ENCODE data around the gene PCCA. TPM values are rescaled to one million over a fixed set of nuclear protein-coding genes. Genes with fewer than 3 reads are reported as not detected.

The PCCA gene
- total and polyA plus RNA-seq, 2 experiments from 2014 or later = 41.9 to 46.6 TPM

- TF ChIP-seq, protein P1, sequence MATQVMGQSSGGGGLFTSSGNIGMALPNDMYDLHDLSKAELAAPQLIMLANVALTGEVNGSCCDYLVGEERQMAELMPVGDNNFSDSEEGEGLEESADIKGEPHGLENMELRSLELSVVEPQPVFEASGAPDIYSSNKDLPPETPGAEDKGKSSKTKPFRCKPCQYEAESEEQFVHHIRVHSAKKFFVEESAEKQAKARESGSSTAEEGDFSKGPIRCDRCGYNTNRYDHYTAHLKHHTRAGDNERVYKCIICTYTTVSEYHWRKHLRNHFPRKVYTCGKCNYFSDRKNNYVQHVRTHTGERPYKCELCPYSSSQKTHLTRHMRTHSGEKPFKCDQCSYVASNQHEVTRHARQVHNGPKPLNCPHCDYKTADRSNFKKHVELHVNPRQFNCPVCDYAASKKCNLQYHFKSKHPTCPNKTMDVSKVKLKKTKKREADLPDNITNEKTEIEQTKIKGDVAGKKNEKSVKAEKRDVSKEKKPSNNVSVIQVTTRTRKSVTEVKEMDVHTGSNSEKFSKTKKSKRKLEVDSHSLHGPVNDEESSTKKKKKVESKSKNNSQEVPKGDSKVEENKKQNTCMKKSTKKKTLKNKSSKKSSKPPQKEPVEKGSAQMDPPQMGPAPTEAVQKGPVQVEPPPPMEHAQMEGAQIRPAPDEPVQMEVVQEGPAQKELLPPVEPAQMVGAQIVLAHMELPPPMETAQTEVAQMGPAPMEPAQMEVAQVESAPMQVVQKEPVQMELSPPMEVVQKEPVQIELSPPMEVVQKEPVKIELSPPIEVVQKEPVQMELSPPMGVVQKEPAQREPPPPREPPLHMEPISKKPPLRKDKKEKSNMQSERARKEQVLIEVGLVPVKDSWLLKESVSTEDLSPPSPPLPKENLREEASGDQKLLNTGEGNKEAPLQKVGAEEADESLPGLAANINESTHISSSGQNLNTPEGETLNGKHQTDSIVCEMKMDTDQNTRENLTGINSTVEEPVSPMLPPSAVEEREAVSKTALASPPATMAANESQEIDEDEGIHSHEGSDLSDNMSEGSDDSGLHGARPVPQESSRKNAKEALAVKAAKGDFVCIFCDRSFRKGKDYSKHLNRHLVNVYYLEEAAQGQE (IDR thresholded peaks at IDR 0.05; ENCODE audit: unreplicated experiment) = no peak
- TF ChIP-seq POLR2AphosphoS5 (IDR thresholded peaks at IDR 0.05; ENCODE audit: low read depth) (no peak), ZNF114 (CRISPR knock-in tag; IDR thresholded peaks at IDR 0.05) (no peak), EZH2phosphoT487 (IDR thresholded peaks at IDR 0.05; ENCODE audit: unreplicated experiment) (no peak)
- TF ChIP-seq, protein P2, sequence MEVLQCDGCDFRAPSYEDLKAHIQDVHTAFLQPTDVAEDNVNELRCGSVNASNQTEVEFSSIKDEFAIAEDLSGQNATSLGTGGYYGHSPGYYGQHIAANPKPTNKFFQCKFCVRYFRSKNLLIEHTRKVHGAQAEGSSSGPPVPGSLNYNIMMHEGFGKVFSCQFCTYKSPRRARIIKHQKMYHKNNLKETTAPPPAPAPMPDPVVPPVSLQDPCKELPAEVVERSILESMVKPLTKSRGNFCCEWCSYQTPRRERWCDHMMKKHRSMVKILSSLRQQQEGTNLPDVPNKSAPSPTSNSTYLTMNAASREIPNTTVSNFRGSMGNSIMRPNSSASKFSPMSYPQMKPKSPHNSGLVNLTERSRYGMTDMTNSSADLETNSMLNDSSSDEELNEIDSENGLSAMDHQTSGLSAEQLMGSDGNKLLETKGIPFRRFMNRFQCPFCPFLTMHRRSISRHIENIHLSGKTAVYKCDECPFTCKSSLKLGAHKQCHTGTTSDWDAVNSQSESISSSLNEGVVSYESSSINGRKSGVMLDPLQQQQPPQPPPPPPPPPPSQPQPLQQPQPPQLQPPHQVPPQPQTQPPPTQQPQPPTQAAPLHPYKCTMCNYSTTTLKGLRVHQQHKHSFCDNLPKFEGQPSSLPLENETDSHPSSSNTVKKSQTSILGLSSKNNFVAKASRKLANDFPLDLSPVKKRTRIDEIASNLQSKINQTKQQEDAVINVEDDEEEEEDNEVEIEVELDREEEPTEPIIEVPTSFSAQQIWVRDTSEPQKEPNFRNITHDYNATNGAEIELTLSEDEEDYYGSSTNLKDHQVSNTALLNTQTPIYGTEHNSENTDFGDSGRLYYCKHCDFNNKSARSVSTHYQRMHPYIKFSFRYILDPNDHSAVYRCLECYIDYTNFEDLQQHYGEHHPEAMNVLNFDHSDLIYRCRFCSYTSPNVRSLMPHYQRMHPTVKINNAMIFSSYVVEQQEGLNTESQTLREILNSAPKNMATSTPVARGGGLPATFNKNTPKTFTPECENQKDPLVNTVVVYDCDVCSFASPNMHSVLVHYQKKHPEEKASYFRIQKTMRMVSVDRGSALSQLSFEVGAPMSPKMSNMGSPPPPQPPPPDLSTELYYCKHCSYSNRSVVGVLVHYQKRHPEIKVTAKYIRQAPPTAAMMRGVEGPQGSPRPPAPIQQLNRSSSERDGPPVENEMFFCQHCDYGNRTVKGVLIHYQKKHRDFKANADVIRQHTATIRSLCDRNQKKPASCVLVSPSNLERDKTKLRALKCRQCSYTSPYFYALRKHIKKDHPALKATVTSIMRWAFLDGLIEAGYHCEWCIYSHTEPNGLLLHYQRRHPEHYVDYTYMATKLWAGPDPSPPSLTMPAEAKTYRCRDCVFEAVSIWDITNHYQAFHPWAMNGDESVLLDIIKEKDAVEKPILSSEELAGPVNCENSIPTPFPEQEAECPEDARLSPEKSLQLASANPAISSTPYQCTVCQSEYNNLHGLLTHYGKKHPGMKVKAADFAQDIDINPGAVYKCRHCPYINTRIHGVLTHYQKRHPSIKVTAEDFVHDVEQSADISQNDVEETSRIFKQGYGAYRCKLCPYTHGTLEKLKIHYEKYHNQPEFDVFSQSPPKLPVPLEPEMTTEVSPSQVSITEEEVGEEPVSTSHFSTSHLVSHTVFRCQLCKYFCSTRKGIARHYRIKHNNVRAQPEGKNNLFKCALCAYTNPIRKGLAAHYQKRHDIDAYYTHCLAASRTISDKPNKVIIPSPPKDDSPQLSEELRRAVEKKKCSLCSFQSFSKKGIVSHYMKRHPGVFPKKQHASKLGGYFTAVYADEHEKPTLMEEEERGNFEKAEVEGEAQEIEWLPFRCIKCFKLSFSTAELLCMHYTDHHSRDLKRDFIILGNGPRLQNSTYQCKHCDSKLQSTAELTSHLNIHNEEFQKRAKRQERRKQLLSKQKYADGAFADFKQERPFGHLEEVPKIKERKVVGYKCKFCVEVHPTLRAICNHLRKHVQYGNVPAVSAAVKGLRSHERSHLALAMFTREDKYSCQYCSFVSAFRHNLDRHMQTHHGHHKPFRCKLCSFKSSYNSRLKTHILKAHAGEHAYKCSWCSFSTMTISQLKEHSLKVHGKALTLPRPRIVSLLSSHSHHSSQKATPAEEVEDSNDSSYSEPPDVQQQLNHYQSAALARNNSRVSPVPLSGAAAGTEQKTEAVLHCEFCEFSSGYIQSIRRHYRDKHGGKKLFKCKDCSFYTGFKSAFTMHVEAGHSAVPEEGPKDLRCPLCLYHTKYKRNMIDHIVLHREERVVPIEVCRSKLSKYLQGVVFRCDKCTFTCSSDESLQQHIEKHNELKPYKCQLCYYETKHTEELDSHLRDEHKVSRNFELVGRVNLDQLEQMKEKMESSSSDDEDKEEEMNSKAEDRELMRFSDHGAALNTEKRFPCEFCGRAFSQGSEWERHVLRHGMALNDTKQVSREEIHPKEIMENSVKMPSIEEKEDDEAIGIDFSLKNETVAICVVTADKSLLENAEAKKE (CRISPR knock-in tag; IDR thresholded peaks at IDR 0.05) = no peak
Observed at GRCh38 chr13:100432611-100433010, 343.7 kb downstream of the PCCA start (continued).

- no peaks in the 10 kb centered on the region for H3K36me3 ChIP-seq (ENCODE audit: insufficient read depth)
- Mint-ChIP-seq H3K4me3 (no peak overlapping the region), H3K27me3 (ENCODE audit: insufficient read depth, low read depth, poor library complexity) (peaks cover 2% of the 10 kb centered on the region), H3K36me3 (ENCODE audit: low read depth) (peaks cover 36% of the 10 kb centered on the region), H3K4me1 (peaks cover 7% of the 10 kb centered on the region), H3K9me3 (no peaks in the 10 kb centered on the region), H3K27ac (no peak overlapping the region)
- H3K4me2 ChIP-seq = no peak overlapping the region
- H3K9me2 ChIP-seq (ENCODE audit: insufficient read depth) = 0 out of 2 replicates have a peak, but pooled peaks cover 10% of the 10 kb centered on the region
- H3K79me2 ChIP-seq (replicated peaks; ENCODE audit: insufficient read depth) = no peaks in the 10 kb centered on the region
- no peak overlapping the region for H3K4me3 ChIP-seq
- no peaks in the 10 kb centered on the region for H3K27me3 ChIP-seq (ENCODE audit: insufficient read depth)
- H2AFZ ChIP-seq = no peak overlapping the region
- H3K27ac ChIP-seq (ENCODE audit: low read depth) = no peak overlapping the region
- H4K20me1 ChIP-seq (replicated peaks; ENCODE audit: insufficient read depth) = no peaks in the 10 kb centered on the region
- DNase-seq (ENCODE audit: low spot score) (no peak), ATAC-seq (no peak)
- peaks cover 7% of the 10 kb centered on the region; the same call in 1 of the 2 replicates for H3F3A ChIP-seq (replicated peaks; ENCODE audit: low read depth)
- H3K4me1 ChIP-seq (ENCODE audit: insufficient read depth) = peaks cover 10% of the 10 kb centered on the region
- TF ChIP-seq, protein P2 (CRISPR knock-in tag; IDR thresholded peaks at IDR 0.05) = no peak
- TF ChIP-seq STAT1 (IDR thresholded peaks at IDR 0.05; ENCODE audit: unreplicated experiment) = no peak
- TF ChIP-seq POLR2AphosphoS5 (IDR thresholded peaks at IDR 0.05; ENCODE audit: low read depth) = no peak
- no peak for TF ChIP-seq ZNF114 (CRISPR knock-in tag; IDR thresholded peaks at IDR 0.05)
Observed at GRCh38 chr13:100433475-100433874, 344.6 kb downstream of the PCCA start.

Data from GM23338 (cell line).